Measurements from ENCODE around the gene FITM1. TPM values are rescaled to one million over a fixed set of nuclear protein-coding genes. Genes with fewer than 3 reads are reported as not detected.

FITM1 gene

GRCh38 chr14:24176599-24176998 lies 46.1 kb downstream of the FITM1 start:
- Histone ChIP-seq H3K36me3 (ENCODE audit: insufficient read depth, low read length) (peaks cover 46% of the 10 kb centered on the region), H3K9me3 (replicated peaks; ENCODE audit: low read length) (no peaks in the 10 kb centered on the region), H3K27me3 (ENCODE audit: control insufficient read depth, insufficient read depth, low read length) (no peaks in the 10 kb centered on the region)

DNA sequence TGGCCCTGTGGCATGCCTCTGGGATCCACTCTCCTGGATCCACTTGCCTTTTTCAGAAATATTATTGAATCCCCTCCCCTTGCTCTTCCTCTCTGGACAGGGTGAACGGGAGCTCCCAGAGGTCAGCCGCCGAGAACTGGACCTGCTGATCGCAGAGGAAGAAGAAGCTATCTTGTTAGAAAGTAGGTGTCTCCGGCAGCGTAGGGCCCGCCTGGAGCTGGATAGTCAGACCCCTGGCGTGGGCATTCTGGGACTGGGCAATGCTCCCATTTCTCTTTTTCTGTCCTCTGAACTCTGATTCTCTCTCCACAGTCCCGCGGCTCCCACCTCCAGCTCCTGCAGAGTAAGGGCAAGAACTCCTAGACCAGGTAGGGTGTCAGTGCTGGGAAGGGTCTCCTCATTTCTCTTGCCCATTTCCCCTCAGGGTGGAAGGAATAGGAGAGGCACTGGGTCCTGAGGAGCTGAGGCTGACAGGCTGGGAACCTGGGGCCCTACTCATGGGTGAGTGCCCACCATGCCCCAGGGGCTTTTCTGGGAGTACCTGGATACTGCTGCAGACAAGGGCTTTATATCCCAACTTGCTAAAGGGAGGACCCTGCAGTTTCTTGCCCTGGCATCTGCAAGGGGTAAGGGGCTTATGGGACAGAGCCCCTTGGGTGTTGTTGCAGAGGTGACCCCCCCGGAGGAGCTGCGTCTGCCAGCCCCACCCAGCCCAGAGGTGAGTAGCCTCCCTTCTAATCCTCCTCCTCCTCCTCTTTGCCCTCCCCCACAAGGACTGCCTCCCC lies 46.8 kb downstream of the FITM1 start:
- no peaks in the 10 kb centered on the region for H3K9me3 ChIP-seq (replicated peaks; ENCODE audit: low read length)
- H3K27me3 ChIP-seq (ENCODE audit: control insufficient read depth, insufficient read depth, low read length) = no peaks in the 10 kb centered on the region
- no peak overlapping the region for H3K4me2 ChIP-seq (ENCODE audit: low read length)
- H3K4me3 ChIP-seq (ENCODE audit: low read length) = no peak overlapping the region
- peaks cover 14% of the 10 kb centered on the region for H3K4me1 ChIP-seq (ENCODE audit: control insufficient read depth, insufficient read depth, low read length)
- no peak overlapping the region for H3K9ac ChIP-seq (ENCODE audit: low read depth, low read length)
- peaks cover 52% of the 10 kb centered on the region for H3K36me3 ChIP-seq (ENCODE audit: insufficient read depth, low read length)

More at GRCh38 chr14:24176599-24176998, 46.1 kb downstream of the FITM1 start:
- H3K9ac ChIP-seq (ENCODE audit: low read depth, low read length) = no peak overlapping the region
- H3K4me3 ChIP-seq (ENCODE audit: low read length) = no peak overlapping the region
- no peak overlapping the region for H3K4me2 ChIP-seq (ENCODE audit: low read length)
- H3K4me1 ChIP-seq (ENCODE audit: control insufficient read depth, insufficient read depth, low read length) = peaks cover 14% of the 10 kb centered on the region

- Histone ChIP-seq H3K27me3 (ENCODE audit: control insufficient read depth, insufficient read depth, low read length) (no peaks in the 10 kb centered on the region), H3K4me2 (ENCODE audit: low read length) (no peak overlapping the region), H3K36me3 (ENCODE audit: insufficient read depth, low read length) (peaks cover 56% of the 10 kb centered on the region), H3K4me3 (ENCODE audit: low read length) (no peak overlapping the region), H3K9ac (ENCODE audit: low read depth, low read length) (no peak overlapping the region), H3K9me3 (replicated peaks; ENCODE audit: low read length) (no peaks in the 10 kb centered on the region), H3K4me1 (ENCODE audit: control insufficient read depth, insufficient read depth, low read length) (peaks cover 14% of the 10 kb centered on the region)
Measured at GRCh38 chr14:24177891-24178290, 47.4 kb downstream of the FITM1 start.

- Histone ChIP-seq H3K9me3 (replicated peaks; ENCODE audit: low read length) (no peaks in the 10 kb centered on the region), H3K4me2 (ENCODE audit: low read length) (no peak overlapping the region), H3K36me3 (ENCODE audit: insufficient read depth, low read length) (peaks cover 56% of the 10 kb centered on the region), H3K4me3 (ENCODE audit: low read length) (no peak overlapping the region), H3K27me3 (ENCODE audit: control insufficient read depth, insufficient read depth, low read length) (no peaks in the 10 kb centered on the region), H3K9ac (ENCODE audit: low read depth, low read length) (no peak overlapping the region), H3K4me1 (ENCODE audit: control insufficient read depth, insufficient read depth, low read length) (peaks cover 14% of the 10 kb centered on the region)
Measured at GRCh38 chr14:24178399-24179178, 48.1 kb downstream of the FITM1 start.

DNA sequence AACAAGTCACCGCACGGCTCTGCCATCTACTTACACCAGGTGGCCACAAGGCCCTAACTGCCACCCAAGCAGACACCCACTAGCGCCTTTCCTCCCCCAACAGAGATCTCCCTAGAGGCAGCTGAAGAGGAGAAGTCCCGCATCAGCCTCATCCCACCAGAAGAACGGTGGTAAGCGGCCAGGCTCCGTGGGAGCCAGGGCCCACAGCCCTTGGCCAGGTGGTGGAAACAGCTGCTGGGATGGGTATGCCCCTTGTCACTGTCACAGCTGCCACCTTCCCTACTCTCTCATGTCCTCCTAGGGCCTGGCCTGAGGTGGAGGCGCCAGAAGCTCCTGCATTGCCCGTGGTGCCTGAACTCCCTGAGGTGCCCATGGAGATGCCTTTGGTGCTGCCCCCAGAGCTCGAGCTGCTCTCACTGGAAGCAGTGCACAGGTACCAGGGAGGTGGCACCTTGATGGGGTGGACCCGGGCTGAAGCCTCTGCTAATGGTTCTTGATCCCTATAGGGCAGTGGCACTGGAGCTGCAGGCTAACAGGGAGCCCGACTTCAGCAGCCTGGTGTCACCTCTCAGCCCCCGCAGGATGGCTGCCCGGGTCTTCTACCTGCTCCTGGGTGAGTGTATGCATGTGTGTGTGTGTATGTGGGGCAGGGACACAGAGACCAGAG lies 49.0 kb downstream of the FITM1 start:
- H3K27me3 ChIP-seq (ENCODE audit: control insufficient read depth, insufficient read depth, low read length) = no peaks in the 10 kb centered on the region
- peaks cover 62% of the 10 kb centered on the region for H3K36me3 ChIP-seq (ENCODE audit: insufficient read depth, low read length)
- no peak overlapping the region for H3K4me2 ChIP-seq (ENCODE audit: low read length)
- no peak overlapping the region for H3K4me3 ChIP-seq (ENCODE audit: low read length)
- peak overlapping the region; percentile 44 for H3K9ac ChIP-seq (ENCODE audit: low read depth, low read length)
- peaks cover 14% of the 10 kb centered on the region for H3K4me1 ChIP-seq (ENCODE audit: control insufficient read depth, insufficient read depth, low read length)
- no peaks in the 10 kb centered on the region for H3K9me3 ChIP-seq (replicated peaks; ENCODE audit: low read length)

DNA sequence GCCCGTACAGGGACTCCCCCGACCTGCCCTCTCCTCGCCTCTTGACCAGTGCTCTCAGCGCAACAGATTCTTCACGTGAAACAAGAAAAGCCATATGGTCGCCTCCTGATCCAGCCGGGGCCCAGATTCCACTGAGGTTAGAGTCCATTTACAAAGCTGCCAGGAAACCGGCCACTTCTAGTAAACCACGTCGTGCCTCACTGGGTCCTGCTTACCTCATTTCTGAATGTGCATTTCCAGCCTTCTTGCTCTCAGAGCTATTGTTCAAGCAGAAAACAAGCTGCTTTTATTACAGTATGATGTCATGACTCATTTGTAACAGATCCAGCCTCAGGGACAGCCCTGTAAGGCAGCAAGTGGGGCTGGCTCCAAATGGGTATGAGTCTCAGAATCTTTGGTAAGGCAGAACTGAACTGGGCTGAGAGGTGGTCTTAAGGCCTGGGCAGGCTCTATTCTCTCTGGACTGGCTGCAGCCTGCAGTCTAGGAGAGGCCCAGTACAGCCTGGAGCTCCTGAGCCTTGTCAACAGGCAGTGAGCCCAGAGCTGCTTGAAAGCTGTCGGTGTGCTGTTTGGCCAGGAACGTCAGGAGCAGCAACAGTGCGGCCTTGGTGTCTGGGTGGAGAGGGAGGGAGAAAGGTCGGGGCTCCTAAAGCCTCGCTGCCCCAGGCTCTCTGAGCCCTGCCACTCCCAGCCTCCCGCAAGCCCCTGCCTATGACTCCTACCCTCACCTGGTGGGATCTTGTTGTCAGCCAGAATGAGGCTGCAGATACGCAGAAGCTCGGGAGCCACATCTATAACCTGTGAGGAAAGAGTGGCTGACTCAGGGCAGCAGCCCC lies 49.7 kb downstream of the FITM1 start:
- peak overlapping the region; percentile 44 for H3K9ac ChIP-seq (ENCODE audit: low read depth, low read length)
- H3K36me3 ChIP-seq (ENCODE audit: insufficient read depth, low read length) = peaks cover 66% of the 10 kb centered on the region

DNA sequence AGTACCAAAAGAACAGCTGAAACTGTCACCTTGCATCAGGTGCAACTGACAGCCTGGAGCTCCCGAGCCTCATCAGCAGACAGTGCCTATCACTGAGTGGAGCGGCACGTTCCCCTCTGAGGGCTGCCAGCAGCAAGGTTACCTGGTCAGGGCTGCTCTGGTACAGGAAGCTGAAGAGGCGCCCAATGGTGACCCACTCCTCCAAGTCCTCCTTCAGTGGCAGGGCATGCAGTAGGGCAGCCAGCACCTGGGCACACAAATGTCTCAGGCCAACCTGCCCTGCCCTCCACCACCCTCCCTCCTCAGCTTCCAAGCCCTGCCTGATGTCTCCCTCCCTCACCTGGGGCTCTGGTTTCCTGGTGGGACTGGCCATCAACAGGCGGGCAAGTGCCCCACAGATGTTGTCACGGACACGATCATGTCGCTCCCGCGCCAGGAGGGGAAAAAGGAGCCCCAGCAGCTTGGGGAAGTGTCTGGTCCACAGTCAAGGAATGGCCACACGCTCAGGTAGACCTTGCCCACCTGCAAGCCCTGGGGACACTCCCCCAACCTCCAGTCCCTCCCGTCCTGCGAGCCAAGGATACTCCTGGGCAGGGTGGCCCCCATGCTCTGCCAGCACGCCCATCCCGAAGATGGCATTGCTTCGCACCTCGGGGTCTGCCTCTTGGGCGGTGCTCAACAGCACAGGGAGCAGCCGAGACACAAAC lies 51.1 kb downstream of the FITM1 start:
- Histone ChIP-seq H3K9ac (ENCODE audit: low read depth, low read length) (no peak overlapping the region), H3K36me3 (ENCODE audit: insufficient read depth, low read length) (peaks cover 80% of the 10 kb centered on the region), H3K4me2 (ENCODE audit: low read length) (no peak overlapping the region), H3K4me3 (ENCODE audit: low read length) (no peak overlapping the region), H3K9me3 (replicated peaks; ENCODE audit: low read length) (no peaks in the 10 kb centered on the region), H3K4me1 (ENCODE audit: control insufficient read depth, insufficient read depth, low read length) (peaks cover 14% of the 10 kb centered on the region), H3K27me3 (ENCODE audit: control insufficient read depth, insufficient read depth, low read length) (no peaks in the 10 kb centered on the region)

More for the DNA sequence above, 49.7 kb downstream of the FITM1 start:
- Histone ChIP-seq H3K9me3 (replicated peaks; ENCODE audit: low read length) (no peaks in the 10 kb centered on the region), H3K4me2 (ENCODE audit: low read length) (no peak overlapping the region), H3K27me3 (ENCODE audit: control insufficient read depth, insufficient read depth, low read length) (no peaks in the 10 kb centered on the region), H3K4me3 (ENCODE audit: low read length) (no peak overlapping the region), H3K4me1 (ENCODE audit: control insufficient read depth, insufficient read depth, low read length) (peaks cover 14% of the 10 kb centered on the region)

Small RNA genes lying within 50 kb of the gene (small RNA-seq; reads per million reads assigned to genes)
- gene IPO4 = not detected
- gene IRF9 = not detected
- gene RNA5SP383 = 0.21 reads per million

Measured in skeletal muscle satellite cell (primary cell).